Cardiac muscle cell (in vitro differentiated cells and primary cell): ENCODE measurements around the gene KCNH8. TPM values are rescaled to one million over a fixed set of nuclear protein-coding genes. Genes with fewer than 3 reads are reported as not detected.

Experiments used
- DNase-seq, 2 donors: peaks; one replicate each; pipeline versions ENCODE4 v3.0.0 to v3.0.0-alpha.2; 2010 to 2017; ENCODE audit warnings: low read depth in 1 of 2, low spot score in 1 of 2
- H3K27ac ChIP-seq: fragments of 200-600 bp; sonication (generic); 2 replicates; pipeline ENCODE4 v1.5.1; 2016
- H3K27me3 ChIP-seq: fragments of 200-600 bp; sonication (generic); 2 replicates; pipeline ENCODE4 v1.6.0; 2016; ENCODE audit warnings: control low read depth
- H3K36me3 ChIP-seq: fragments of 200-600 bp; sonication (generic); 2 replicates; pipeline ENCODE4 v1.5.1; 2016; ENCODE audit warnings: control low read depth
- H3K4me1 ChIP-seq: fragments of 200-600 bp; sonication (generic); 2 replicates; pipeline ENCODE4 v1.8.1; 2017; ENCODE audit warnings: low read depth, mild to moderate bottlenecking, mixed run types
- H3K4me3 ChIP-seq: fragments of 200-600 bp; sonication (generic); 2 replicates; pipeline ENCODE4 v1.5.1; 2016; ENCODE audit warnings: mild to moderate bottlenecking
- H3K9me3 ChIP-seq: fragments of 200-600 bp; sonication (generic); 2 replicates; pipeline ENCODE4 v1.5.1; 2017; ENCODE audit warnings: low read depth, mild to moderate bottlenecking, control low read depth
- CTCF ChIP-seq: IDR thresholded peaks from 2 replicates; pipeline ENCODE4 v1.5.1; 2012; ENCODE audit warnings: low read depth, mild to moderate bottlenecking, low read length
- polyA plus RNA-seq: library from polyadenylated mRNA; unstranded; fragments of >200 nt; fragmentation: Nextera tagmentation; extraction: Ambion mirVana; gene quantifications from 2 replicates; pipeline ENCODE4 v1.2.1, GENCODE V29; 2016
- total RNA-seq: library from RNA; depleted of rRNA; stranded (reverse); fragments of >200 nt; gene quantifications from 2 replicates; pipeline ENCODE4 v1.2.3, GENCODE V29; 2016

Gene KCNH8
- total and polyA plus RNA-seq, 2 experiments from 2014 or later, result 0.86 TPM; not detected in 1

DNA sequence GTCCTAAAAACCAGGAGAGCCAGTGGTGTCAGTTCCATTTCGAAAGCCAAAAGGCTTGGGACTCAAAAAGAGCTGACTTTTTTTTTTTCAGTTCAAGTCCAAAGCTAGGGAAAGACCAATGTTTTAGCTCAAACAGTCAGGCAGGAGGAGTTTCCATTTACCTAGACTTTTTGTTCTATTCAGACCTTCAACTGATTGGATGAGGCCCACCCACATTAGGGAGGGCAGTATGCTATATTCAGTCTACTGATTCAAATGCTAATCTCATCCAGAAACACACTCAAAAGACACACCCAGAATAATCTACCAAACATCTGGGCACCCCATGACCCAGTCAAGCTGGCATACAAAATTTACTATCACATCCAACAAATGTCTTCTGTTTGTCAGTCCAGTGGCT, 374.0 kb downstream of the KCNH8 start:
- H3K36me3 ChIP-seq, result no peaks in the 10 kb centered on the region
- no peak for TF ChIP-seq CTCF

DNA sequence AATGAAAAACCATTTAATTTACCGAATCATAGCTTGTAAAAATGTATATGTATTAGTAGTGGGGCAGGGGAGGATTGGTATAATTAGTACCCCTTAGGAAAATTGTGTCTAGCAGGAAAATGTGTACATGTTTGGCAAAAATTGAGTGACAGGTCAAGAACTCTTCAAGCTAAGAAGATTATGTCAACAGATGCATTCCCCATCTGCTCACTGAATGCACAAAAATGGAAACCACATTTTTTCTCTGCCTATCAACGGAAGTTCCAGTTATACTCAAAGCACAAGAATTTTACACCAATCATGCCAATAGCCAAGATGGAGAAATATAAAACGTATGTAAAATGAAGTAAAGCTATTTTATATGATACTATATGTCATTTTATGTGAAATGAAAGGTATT, 377.8 kb downstream of the KCNH8 start:
- H3K4me1 ChIP-seq, result no peaks in the 10 kb centered on the region
- no peak overlapping the region for H3K27ac ChIP-seq
- no peak for DNase-seq
- H3K36me3 ChIP-seq, result no peaks in the 10 kb centered on the region
- H3K27me3 ChIP-seq, result no peaks in the 10 kb centered on the region
- no peak for TF ChIP-seq CTCF
- H3K9me3 ChIP-seq, result no peaks in the 10 kb centered on the region
- no peak overlapping the region for H3K4me3 ChIP-seq

More for the DNA sequence above, 374.0 kb downstream of the KCNH8 start:
- Histone ChIP-seq H3K27ac (no peak overlapping the region), H3K4me1 (no peaks in the 10 kb centered on the region), H3K9me3 (no peaks in the 10 kb centered on the region), H3K4me3 (no peak overlapping the region), H3K27me3 (no peaks in the 10 kb centered on the region)
- no peak for DNase-seq

- no peaks in the 10 kb centered on the region for H3K9me3 ChIP-seq
- DNase-seq, result no peak
- H3K27ac ChIP-seq, result no peak overlapping the region
- no peaks in the 10 kb centered on the region for H3K36me3 ChIP-seq
- H3K27me3 ChIP-seq, result no peaks in the 10 kb centered on the region
- TF ChIP-seq CTCF, result no peak
- no peak overlapping the region for H3K4me3 ChIP-seq
- H3K4me1 ChIP-seq, result no peaks in the 10 kb centered on the region
Measured at GRCh38 chr3:19527746-19528145, 379.4 kb downstream of the KCNH8 start.

DNA sequence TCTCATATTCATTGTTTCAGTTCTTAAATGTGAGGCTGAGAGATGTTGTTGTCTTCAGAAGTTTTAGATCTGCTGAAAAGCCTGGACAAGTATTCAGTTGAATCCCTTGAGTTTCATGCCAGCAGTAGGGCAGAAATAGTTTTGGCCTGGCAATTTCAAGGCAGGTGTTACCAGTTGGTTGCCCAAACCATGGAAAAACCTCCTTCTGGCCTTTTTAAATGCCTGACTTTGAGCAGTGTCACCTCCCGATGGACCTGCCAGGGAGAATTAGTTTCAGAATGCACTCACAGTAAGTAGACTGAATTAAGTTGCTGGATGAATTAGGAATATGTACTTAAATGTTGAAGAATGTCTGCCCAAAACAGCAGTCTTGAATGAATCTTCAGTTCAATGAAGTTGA, 383.1 kb downstream of the KCNH8 start:
- Histone ChIP-seq H3K27ac (no peak overlapping the region), H3K36me3 (no peaks in the 10 kb centered on the region), H3K4me1 (no peaks in the 10 kb centered on the region), H3K27me3 (no peaks in the 10 kb centered on the region), H3K9me3 (no peaks in the 10 kb centered on the region), H3K4me3 (no peak overlapping the region)
- no peak for DNase-seq
- TF ChIP-seq CTCF, result no peak

GRCh38 chr3:19539518-19540392, 391.4 kb downstream of the KCNH8 start:
- no peak for DNase-seq
- Histone ChIP-seq H3K4me1 (no peaks in the 10 kb centered on the region), H3K36me3 (no peaks in the 10 kb centered on the region), H3K4me3 (no peak overlapping the region), H3K27me3 (no peaks in the 10 kb centered on the region), H3K27ac (no peak overlapping the region), H3K9me3 (no peaks in the 10 kb centered on the region)
- no peak for TF ChIP-seq CTCF
